ENCODE data around the gene HSD17B3. TPM values are rescaled to one million over a fixed set of nuclear protein-coding genes. Genes with fewer than 3 reads are reported as not detected.

HSD17B3 gene
- total RNA-seq, 1 donor from 2014 or later = not detected

DNA sequence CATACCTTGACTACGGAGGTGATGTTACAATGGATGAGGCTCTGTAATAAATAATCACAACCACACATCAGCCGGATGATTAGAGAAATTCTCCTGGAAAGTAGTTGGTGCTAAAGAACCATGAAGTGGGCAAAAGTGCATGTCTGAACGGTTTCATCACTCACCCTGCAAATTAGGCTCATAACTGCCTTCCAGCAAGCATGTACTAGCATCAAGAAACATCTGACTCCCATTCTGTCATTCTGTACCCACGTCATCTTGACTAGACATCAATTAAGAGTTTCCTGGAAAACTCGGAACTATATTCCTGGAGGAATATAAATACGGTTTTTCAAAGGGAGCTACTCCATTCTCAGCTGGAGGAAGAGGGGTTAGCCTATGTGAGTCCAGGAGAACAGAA lies 52.2 kb downstream of the HSD17B3 start:
- H3K27me3 ChIP-seq = no peaks in the 10 kb centered on the region
- intact Hi-C loops (cut with DNase I) = no loop called here
- no peak for DNase-seq (ENCODE audit: extremely low spot score in 2 of 2)

GRCh38 chr9:96246267-96246671 lies 55.7 kb downstream of the HSD17B3 start:
- H3K27ac ChIP-seq = no peak overlapping the region
- intact Hi-C loops (cut with DNase I) = no loop called here
- no peaks in the 10 kb centered on the region for H3K36me3 ChIP-seq
- H3K4me1 ChIP-seq = peaks cover 6% of the 10 kb centered on the region
- H3K4me3 ChIP-seq = no peak overlapping the region
- H3K27me3 ChIP-seq = no peaks in the 10 kb centered on the region
- no peak for TF ChIP-seq POLR2AphosphoS5 (IDR thresholded peaks at IDR 0.05; ENCODE audit: insufficient read depth in 1 of 2, low read depth in 1 of 2)
- TF ChIP-seq, protein P1, sequence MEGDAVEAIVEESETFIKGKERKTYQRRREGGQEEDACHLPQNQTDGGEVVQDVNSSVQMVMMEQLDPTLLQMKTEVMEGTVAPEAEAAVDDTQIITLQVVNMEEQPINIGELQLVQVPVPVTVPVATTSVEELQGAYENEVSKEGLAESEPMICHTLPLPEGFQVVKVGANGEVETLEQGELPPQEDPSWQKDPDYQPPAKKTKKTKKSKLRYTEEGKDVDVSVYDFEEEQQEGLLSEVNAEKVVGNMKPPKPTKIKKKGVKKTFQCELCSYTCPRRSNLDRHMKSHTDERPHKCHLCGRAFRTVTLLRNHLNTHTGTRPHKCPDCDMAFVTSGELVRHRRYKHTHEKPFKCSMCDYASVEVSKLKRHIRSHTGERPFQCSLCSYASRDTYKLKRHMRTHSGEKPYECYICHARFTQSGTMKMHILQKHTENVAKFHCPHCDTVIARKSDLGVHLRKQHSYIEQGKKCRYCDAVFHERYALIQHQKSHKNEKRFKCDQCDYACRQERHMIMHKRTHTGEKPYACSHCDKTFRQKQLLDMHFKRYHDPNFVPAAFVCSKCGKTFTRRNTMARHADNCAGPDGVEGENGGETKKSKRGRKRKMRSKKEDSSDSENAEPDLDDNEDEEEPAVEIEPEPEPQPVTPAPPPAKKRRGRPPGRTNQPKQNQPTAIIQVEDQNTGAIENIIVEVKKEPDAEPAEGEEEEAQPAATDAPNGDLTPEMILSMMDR (IDR thresholded peaks at IDR 0.05) = no peak
- TF ChIP-seq POLR2A (IDR thresholded peaks at IDR 0.05) = no peak
- no peaks in the 10 kb centered on the region for H3K9me3 ChIP-seq
- DNase-seq (ENCODE audit: extremely low spot score in 2 of 2) = no peak

More for the DNA sequence above, 52.2 kb downstream of the HSD17B3 start:
- H3K27ac ChIP-seq = no peak overlapping the region
- H3K4me1 ChIP-seq = no peaks in the 10 kb centered on the region
- H3K9me3 ChIP-seq = no peaks in the 10 kb centered on the region
- TF ChIP-seq POLR2AphosphoS5 (IDR thresholded peaks at IDR 0.05; ENCODE audit: insufficient read depth in 1 of 2, low read depth in 1 of 2) = no peak
- TF ChIP-seq, protein P1 (IDR thresholded peaks at IDR 0.05) = no peak
- no peak for TF ChIP-seq POLR2A (IDR thresholded peaks at IDR 0.05)
- H3K4me3 ChIP-seq = no peak overlapping the region
- no peaks in the 10 kb centered on the region for H3K36me3 ChIP-seq

DNA sequence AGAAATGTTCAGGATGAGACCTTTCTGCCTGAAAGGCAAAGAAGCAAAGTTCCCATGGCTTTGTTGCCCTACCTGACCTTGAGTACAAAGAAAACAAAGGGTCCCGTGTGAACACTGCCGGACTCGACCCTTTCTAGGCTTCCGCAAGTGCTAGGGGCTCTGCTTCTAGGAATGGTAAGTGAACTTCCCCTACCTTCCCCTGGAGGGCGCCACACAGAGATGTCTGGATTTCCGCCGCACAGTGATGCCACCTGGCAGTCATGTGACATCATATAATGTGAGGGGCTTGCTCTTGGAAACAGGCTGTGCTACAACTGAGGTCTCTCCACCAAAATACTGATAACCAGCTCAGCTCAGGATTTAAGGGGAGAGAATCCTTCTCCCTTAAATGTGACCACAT lies 56.6 kb downstream of the HSD17B3 start:
- Histone ChIP-seq H3K4me3 (no peak overlapping the region), H3K4me1 (peaks cover 6% of the 10 kb centered on the region), H3K27me3 (no peaks in the 10 kb centered on the region), H3K36me3 (no peaks in the 10 kb centered on the region), H3K9me3 (no peaks in the 10 kb centered on the region), H3K27ac (no peak overlapping the region)
- DNase-seq (ENCODE audit: extremely low spot score in 2 of 2) = no peak
- TF ChIP-seq, protein P1 (IDR thresholded peaks at IDR 0.05) = no peak
- TF ChIP-seq POLR2AphosphoS5 (IDR thresholded peaks at IDR 0.05; ENCODE audit: insufficient read depth in 1 of 2, low read depth in 1 of 2) (no peak), POLR2A (IDR thresholded peaks at IDR 0.05) (no peak)
- intact Hi-C loops (cut with DNase I) = no loop called here

DNA sequence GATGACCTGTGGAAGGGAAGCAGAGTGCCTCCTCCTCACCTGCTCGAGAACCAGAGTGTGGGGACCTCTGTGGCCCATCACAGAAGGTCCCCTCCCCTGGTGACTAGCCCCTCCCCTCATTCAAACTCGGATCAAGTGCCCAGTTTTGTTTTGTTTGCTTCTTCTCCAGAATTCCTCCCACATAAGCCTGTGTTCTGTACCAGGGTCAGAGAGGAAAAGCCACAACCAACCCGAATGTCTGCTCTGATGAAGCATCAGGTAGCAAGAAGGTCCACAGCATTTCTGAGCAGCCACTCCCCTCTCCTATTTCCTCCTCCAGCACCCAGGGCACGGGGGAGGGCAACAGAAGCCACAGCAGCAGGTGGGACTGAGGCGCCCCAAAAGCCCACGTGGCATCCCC lies 58.2 kb downstream of the HSD17B3 start:
- Histone ChIP-seq H3K27me3 (no peaks in the 10 kb centered on the region), H3K27ac (no peak overlapping the region), H3K4me3 (no peak overlapping the region), H3K9me3 (no peaks in the 10 kb centered on the region), H3K36me3 (no peaks in the 10 kb centered on the region), H3K4me1 (peaks cover 6% of the 10 kb centered on the region)
- TF ChIP-seq, protein P1 (IDR thresholded peaks at IDR 0.05) = no peak
- no peak for TF ChIP-seq POLR2A (IDR thresholded peaks at IDR 0.05)
- no peak for TF ChIP-seq POLR2AphosphoS5 (IDR thresholded peaks at IDR 0.05; ENCODE audit: insufficient read depth in 1 of 2, low read depth in 1 of 2)
- DNase-seq (ENCODE audit: extremely low spot score in 2 of 2) = no peak
- intact Hi-C loops (cut with DNase I) = no loop called here

DNA sequence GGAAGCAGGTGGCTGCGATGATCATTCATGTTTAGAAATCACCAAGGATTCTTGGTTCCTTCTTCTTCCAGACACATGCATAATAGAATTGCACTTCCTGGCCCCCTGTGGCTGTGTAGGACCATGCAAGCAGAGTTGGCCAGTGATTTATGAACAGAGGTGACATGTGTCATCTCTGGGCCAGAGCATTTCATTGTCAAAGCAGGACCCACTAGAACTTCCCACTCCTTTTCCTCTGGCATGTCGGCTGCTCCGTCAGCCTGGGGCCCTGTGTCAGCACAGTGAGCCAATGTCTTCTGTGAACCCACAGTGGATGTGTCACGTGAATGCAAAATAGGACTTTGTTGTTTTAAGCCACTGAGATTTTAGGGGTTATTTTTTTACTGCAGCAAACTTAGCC lies 59.2 kb downstream of the HSD17B3 start:
- no peaks in the 10 kb centered on the region for H3K9me3 ChIP-seq
- H3K4me1 ChIP-seq = peaks cover 6% of the 10 kb centered on the region
- no peaks in the 10 kb centered on the region for H3K27me3 ChIP-seq
- H3K36me3 ChIP-seq = no peaks in the 10 kb centered on the region
- DNase-seq (ENCODE audit: extremely low spot score in 2 of 2) = no peak
- H3K4me3 ChIP-seq = no peak overlapping the region
- intact Hi-C loops (cut with DNase I) = no loop called here
- TF ChIP-seq POLR2A (IDR thresholded peaks at IDR 0.05) (no peak), POLR2AphosphoS5 (IDR thresholded peaks at IDR 0.05; ENCODE audit: insufficient read depth in 1 of 2, low read depth in 1 of 2) (no peak)
- TF ChIP-seq, protein P1 (IDR thresholded peaks at IDR 0.05) = no peak
- no peak overlapping the region for H3K27ac ChIP-seq

All from vagina (tissue), 2 donors.